ENCODE measurements around the gene VEZF1. TPM values are rescaled to one million over a fixed set of nuclear protein-coding genes. Genes with fewer than 3 reads are reported as not detected.

Gene VEZF1
- total RNA-seq, 1 experiment from 2014 or later, result 52.1 TPM

DNA sequence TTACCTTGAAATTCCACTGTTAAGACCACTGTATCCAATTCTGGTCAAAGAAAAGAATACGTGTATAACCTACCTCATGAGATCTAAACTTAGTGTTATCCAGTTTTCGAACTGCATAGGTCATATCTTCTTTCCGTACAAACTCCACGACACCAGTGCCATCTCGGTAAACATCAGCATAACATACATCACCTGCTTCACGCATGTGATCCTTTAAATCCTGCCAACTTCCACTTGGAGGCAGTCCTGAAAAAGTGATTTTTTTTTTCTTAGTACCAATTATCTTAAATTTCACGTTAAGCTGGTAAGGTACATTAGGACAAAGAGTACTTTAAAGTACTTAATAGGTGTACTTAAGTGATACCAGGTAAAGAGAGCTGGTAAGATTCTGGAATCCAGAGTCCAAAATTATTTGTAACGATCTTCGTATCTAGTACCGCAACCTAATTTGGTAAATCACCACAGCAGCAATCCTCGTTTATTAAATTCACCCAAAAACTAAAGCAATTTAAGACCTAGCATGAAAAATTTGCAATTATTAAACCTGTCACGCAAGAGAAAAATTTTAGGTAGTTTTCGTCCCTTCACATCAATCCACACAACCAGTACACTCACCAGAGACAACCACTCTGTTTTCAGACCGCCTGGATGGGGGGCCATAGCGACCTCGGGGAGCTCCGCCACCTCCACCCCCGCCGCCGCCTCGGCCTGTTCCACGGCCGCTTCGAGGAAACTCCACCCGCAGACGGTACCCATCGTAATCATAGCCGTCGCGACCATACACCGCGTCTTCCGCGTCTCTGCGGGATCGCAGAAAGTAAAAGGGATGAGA is 17.9 kb upstream of the VEZF1 start:
- H3K4me1 ChIP-seq, result peaks cover 23% of the 10 kb centered on the region
- Mint-ChIP-seq H3K4me3 (ENCODE audit: unreplicated experiment) (peak overlapping the region; percentile 97), H3K9me3 (ENCODE audit: unreplicated experiment) (no peaks in the 10 kb centered on the region), H3K27me3 (ENCODE audit: insufficient read depth, unreplicated experiment) (no peaks in the 10 kb centered on the region), H3K36me3 (ENCODE audit: insufficient read depth, unreplicated experiment) (peaks cover 76% of the 10 kb centered on the region), H3K27ac (ENCODE audit: unreplicated experiment) (peak overlapping the region; percentile 100), H3K4me1 (ENCODE audit: low read depth, unreplicated experiment) (peaks cover 20% of the 10 kb centered on the region)
- no peak for DNase-seq
- BruUV-seq (replicated peaks), result no TSS peak
- no peaks in the 10 kb centered on the region for H3K27me3 ChIP-seq (replicated peaks; ENCODE audit: control insufficient read depth, insufficient read depth, low read length)
- intact Hi-C loops (cut with micrococcal nuclease; ENCODE audit: unreplicated experiment), result no loop called here
- no peaks in the 10 kb centered on the region for H3K9me3 ChIP-seq
- ChIA-PET CTCF (interaction anchor here (0.8 to 1.1 kb wide), 3 partner anchors 77 to 194 kb away, joined by 3 read pairs; partner anchors contain the start of gene DYNLL2), POLR2A (interaction anchor here (0.6 to 2.8 kb wide), 6 partner anchors 13 to 393 kb away, joined by 3 to 59 read pairs (median 6); partner anchors contain the start of genes CUEDC1, DYNLL2 and MRPS23)
- TF ChIP-seq, protein P1, sequence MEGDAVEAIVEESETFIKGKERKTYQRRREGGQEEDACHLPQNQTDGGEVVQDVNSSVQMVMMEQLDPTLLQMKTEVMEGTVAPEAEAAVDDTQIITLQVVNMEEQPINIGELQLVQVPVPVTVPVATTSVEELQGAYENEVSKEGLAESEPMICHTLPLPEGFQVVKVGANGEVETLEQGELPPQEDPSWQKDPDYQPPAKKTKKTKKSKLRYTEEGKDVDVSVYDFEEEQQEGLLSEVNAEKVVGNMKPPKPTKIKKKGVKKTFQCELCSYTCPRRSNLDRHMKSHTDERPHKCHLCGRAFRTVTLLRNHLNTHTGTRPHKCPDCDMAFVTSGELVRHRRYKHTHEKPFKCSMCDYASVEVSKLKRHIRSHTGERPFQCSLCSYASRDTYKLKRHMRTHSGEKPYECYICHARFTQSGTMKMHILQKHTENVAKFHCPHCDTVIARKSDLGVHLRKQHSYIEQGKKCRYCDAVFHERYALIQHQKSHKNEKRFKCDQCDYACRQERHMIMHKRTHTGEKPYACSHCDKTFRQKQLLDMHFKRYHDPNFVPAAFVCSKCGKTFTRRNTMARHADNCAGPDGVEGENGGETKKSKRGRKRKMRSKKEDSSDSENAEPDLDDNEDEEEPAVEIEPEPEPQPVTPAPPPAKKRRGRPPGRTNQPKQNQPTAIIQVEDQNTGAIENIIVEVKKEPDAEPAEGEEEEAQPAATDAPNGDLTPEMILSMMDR (IDR thresholded peaks at IDR 0.05; ENCODE audit: insufficient read depth in 1 of 2, low read depth in 1 of 2, low read length in 1 of 2, severe bottlenecking in 1 of 2, unreplicated experiment in 1 of 2), result no peak
- 0 out of 2 replicates have a peak, but pooled peaks cover 4% of the 10 kb centered on the region for H3K36me3 ChIP-seq (ENCODE audit: control insufficient read depth, insufficient read depth, low read length)
- peak overlapping the region; percentile 85 for H3K4me3 ChIP-seq (ENCODE audit: low read depth, low read length)

DNA sequence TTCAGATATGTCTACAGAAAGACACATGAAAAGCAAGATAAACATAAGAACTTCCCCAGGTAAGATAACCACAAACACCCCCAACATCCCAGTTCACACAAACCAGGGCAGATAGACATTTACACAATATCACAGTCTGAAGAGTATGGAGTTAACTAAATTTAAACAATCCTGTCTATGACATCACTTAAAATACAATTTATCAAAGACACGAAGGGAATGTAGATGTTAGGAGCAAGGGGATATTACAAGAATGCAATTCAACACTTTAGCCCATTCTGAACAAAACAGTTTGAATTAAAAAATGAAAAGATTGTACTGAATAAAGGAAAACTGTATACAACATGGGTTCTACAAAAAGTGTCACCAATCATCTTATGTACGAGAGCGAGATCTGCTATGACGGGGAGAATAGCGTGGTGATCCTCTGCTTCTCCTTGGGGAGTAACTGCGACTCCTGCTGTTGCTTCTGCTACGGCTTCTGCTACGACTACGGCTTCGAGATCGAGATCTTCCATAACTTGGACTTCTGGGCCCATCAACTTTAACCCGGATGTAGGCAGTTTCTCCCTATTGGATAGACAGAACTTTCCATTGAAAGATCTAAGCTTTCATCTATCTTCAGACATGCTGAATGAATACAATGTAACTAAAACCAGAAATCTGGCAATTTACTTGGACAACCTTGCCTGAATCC is 17.1 kb upstream of the VEZF1 start:
- Histone ChIP-seq H3K4me3 (ENCODE audit: low read depth, low read length) (peak overlapping the region; percentile 85), H3K4me1 (peaks cover 23% of the 10 kb centered on the region), H3K9me3 (no peaks in the 10 kb centered on the region), H3K27me3 (replicated peaks; ENCODE audit: control insufficient read depth, insufficient read depth, low read length) (no peaks in the 10 kb centered on the region), H3K36me3 (ENCODE audit: control insufficient read depth, insufficient read depth, low read length) (0 out of 2 replicates have a peak, but pooled peaks cover 4% of the 10 kb centered on the region)
- intact Hi-C loops (cut with micrococcal nuclease; ENCODE audit: unreplicated experiment), result no loop called here
- Mint-ChIP-seq H3K9me3 (ENCODE audit: unreplicated experiment) (no peaks in the 10 kb centered on the region), H3K27me3 (ENCODE audit: insufficient read depth, unreplicated experiment) (no peaks in the 10 kb centered on the region), H3K4me3 (ENCODE audit: unreplicated experiment) (peak overlapping the region; percentile 97), H3K36me3 (ENCODE audit: insufficient read depth, unreplicated experiment) (peaks cover 77% of the 10 kb centered on the region), H3K4me1 (ENCODE audit: low read depth, unreplicated experiment) (peaks cover 20% of the 10 kb centered on the region), H3K27ac (ENCODE audit: unreplicated experiment) (peak overlapping the region; percentile 100)
- BruUV-seq (replicated peaks), result no TSS peak
- POLR2A ChIA-PET, result interaction anchor here (2.8 kb wide), 1 partner anchor 79 kb away, joined by 59 read pairs; the partner anchor contains the start of gene DYNLL2
- CTCF ChIA-PET, result no interaction called here
- DNase-seq, result no peak
- TF ChIP-seq, protein P1 (IDR thresholded peaks at IDR 0.05; ENCODE audit: insufficient read depth in 1 of 2, low read depth in 1 of 2, low read length in 1 of 2, severe bottlenecking in 1 of 2, unreplicated experiment in 1 of 2), result no peak

DNA sequence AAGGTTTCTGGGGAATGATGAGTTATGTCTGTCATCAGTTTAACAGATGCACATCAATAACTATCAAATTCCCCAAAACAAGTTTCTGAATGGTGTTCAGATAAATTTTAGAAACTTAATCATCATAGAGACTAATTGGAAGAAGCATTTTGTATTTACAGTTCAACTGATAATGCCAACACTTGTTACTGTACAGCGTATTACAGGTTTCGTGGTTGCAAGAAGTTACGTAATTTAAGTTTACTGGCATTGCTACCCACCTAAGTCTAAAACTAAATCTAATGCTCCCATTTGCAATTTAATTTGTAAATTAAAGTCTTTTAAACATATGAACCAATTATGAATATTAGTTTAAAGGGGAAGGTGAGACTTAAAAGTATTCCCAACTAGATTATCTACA is 16.0 kb upstream of the VEZF1 start:
- no peaks in the 10 kb centered on the region for H3K27me3 ChIP-seq (replicated peaks; ENCODE audit: control insufficient read depth, insufficient read depth, low read length)
- ChIA-PET POLR2A (no interaction called here), CTCF (no interaction called here)
- H3K4me3 Mint-ChIP-seq (ENCODE audit: unreplicated experiment), result peak overlapping the region; percentile 13
- H3K4me1 ChIP-seq, result peaks cover 23% of the 10 kb centered on the region
- H3K36me3 Mint-ChIP-seq (ENCODE audit: insufficient read depth, unreplicated experiment), result peaks cover 85% of the 10 kb centered on the region
- BruUV-seq (replicated peaks), result no TSS peak
- H3K9me3 Mint-ChIP-seq (ENCODE audit: unreplicated experiment), result no peaks in the 10 kb centered on the region
- TF ChIP-seq, protein P1 (IDR thresholded peaks at IDR 0.05; ENCODE audit: insufficient read depth in 1 of 2, low read depth in 1 of 2, low read length in 1 of 2, severe bottlenecking in 1 of 2, unreplicated experiment in 1 of 2), result no peak
- peaks cover 20% of the 10 kb centered on the region for H3K4me1 Mint-ChIP-seq (ENCODE audit: low read depth, unreplicated experiment)
- DNase-seq, result no peak
- no peaks in the 10 kb centered on the region for H3K9me3 ChIP-seq
- H3K27me3 Mint-ChIP-seq (ENCODE audit: insufficient read depth, unreplicated experiment), result no peaks in the 10 kb centered on the region
- no peak overlapping the region for H3K27ac Mint-ChIP-seq (ENCODE audit: unreplicated experiment)
- intact Hi-C loops (cut with micrococcal nuclease; ENCODE audit: unreplicated experiment), result no loop called here
- H3K4me3 ChIP-seq (ENCODE audit: low read depth, low read length), result no peak overlapping the region
- H3K36me3 ChIP-seq (ENCODE audit: control insufficient read depth, insufficient read depth, low read length), result 0 out of 2 replicates have a peak, but pooled peaks cover 4% of the 10 kb centered on the region
